Measurements from ENCODE around the gene CLDN20. TPM values are rescaled to one million over a fixed set of nuclear protein-coding genes. Genes with fewer than 3 reads are reported as not detected.
"Not testable (repeated sequence)": the region's sequence is repeated elsewhere in the genome, so short reads cannot be mapped to it uniquely, and the experiment has no call there.

CLDN20 gene
- total and polyA plus RNA-seq, 5 donors = not detected

DNA sequence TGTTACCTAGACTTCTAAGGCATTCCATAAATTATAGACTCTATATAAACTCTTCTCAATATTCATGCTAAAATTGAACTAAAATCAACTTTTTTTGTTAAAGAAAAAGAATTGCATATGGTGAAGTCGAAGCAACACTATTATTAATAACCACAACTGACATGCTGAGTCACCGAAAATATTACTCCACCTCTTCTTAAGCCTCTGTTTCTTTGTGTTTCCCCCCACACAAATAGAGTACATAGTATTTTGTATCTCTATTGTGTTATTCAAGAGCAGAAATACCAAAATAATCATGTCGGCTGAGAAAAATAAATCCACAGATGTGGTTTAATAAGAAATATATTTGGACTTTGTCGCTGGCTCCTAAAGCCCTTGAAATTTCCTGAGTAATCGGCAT, 26.7 kb downstream of the CLDN20 start:
- intact Hi-C loops (cut with DNase I) = no loop called here

DNA sequence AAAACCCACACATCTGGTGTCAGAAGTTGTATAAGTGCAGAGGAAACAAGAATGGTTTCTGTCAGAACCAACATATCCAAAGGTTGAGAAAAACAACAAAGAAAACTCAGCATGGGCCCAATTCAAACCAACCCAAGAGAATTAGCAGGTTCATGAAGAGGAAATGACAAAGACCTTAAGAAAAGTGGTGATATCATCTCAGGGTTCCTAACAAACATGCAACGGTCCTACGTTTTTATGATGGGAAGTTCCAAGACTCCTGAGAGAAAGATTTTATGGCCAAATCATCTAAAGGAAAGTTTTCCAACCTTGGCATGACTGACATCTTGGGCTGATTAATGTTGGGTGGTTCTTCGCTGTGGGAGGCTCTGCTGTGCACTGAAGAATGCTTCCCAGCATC, 27.5 kb downstream of the CLDN20 start:
- H3K9me3 ChIP-seq (ENCODE audit: control insufficient read depth, low read length) = no peaks in the 10 kb centered on the region
- no peak for DNase-seq
- 83% methylated on average over 3 of the region's 3 CpGs for WGBS
- intact Hi-C loops (cut with DNase I) = no loop called here
- H3K4me1 ChIP-seq (ENCODE audit: control insufficient read depth, insufficient read depth, low read length) = no peaks in the 10 kb centered on the region
- H3K4me3 ChIP-seq (ENCODE audit: low read length) = no peak overlapping the region
- no peak overlapping the region for H3K27ac ChIP-seq (ENCODE audit: low read length)
- no peak for ATAC-seq
- H3K27me3 ChIP-seq (ENCODE audit: control insufficient read depth, insufficient read depth) = no peaks in the 10 kb centered on the region

More for the DNA sequence above, 26.7 kb downstream of the CLDN20 start:
- no peak overlapping the region for H3K27ac ChIP-seq (ENCODE audit: low read length)
- no peaks in the 10 kb centered on the region for H3K4me1 ChIP-seq (ENCODE audit: control insufficient read depth, insufficient read depth, low read length)
- H3K27me3 ChIP-seq (ENCODE audit: control insufficient read depth, insufficient read depth) = no peaks in the 10 kb centered on the region
- H3K9me3 ChIP-seq (ENCODE audit: control insufficient read depth, low read length) = no peaks in the 10 kb centered on the region
- DNase-seq (no peak), ATAC-seq (no peak)
- WGBS = 96% methylated on average over 5 of the region's 5 CpGs
- no peak overlapping the region for H3K4me3 ChIP-seq (ENCODE audit: low read length)

DNA sequence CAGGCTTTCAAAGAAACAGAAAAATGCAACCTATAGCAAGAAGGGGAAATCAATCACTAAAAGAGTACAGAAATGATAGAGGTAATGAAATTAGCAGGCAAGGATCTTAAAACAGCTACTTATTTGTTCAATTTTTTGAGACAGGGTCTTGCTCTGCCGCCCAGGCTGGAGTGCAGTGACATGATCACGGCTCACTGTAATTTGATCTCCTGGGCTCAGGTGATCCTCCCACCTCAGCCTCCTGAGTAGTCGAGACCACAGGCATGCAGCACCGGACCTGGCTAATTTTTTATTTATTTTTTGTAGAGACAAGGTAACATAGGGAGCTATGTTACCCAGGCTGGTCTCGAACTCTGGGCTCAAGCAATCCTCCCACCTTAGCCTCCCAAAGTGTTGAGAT, 28.9 kb downstream of the CLDN20 start:
- Histone ChIP-seq H3K4me1 (ENCODE audit: control insufficient read depth, insufficient read depth, low read length) (no peaks in the 10 kb centered on the region), H3K9me3 (ENCODE audit: control insufficient read depth, low read length) (no peaks in the 10 kb centered on the region), H3K27ac (ENCODE audit: low read length) (no peak overlapping the region), H3K4me3 (ENCODE audit: low read length) (no peak overlapping the region), H3K27me3 (ENCODE audit: control insufficient read depth, insufficient read depth) (no peaks in the 10 kb centered on the region)
- intact Hi-C loops (cut with DNase I) = no loop called here
- DNase-seq (no peak), ATAC-seq (no peak)
- 73% methylated on average over 5 of the region's 5 CpGs for whole genome bisulfite sequencing

DNA sequence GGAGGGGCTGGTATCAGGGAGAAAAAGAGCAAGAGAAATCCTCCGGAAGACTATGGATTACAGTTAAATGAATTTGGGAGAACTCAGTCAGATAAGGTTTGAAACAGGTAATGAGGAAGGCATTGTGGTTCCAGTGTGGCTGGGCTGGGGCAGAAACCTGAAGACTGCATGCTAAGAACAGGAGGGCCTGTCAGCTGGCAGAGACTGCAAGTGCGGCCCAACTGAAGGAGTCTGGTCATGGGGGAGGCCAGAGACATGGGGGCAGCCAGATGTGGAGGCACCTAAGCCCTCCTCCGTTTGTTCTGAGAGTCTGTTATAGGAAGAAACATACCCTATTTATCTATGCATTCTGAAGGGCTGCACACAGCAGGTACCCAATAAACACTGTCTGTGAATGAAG, 33.9 kb downstream of the CLDN20 start:
- Histone ChIP-seq H3K4me3 (ENCODE audit: low read length) (no peak overlapping the region), H3K27ac (ENCODE audit: low read length) (no peak overlapping the region), H3K27me3 (ENCODE audit: control insufficient read depth, insufficient read depth) (no peaks in the 10 kb centered on the region), H3K9me3 (ENCODE audit: control insufficient read depth, low read length) (no peaks in the 10 kb centered on the region), H3K4me1 (ENCODE audit: control insufficient read depth, insufficient read depth, low read length) (no peaks in the 10 kb centered on the region)
- intact Hi-C loops (cut with DNase I) = no loop called here
- no peak for ATAC-seq
- 89% methylated on average over 3 of the region's 3 CpGs for WGBS
- DNase-seq = no peak

DNA sequence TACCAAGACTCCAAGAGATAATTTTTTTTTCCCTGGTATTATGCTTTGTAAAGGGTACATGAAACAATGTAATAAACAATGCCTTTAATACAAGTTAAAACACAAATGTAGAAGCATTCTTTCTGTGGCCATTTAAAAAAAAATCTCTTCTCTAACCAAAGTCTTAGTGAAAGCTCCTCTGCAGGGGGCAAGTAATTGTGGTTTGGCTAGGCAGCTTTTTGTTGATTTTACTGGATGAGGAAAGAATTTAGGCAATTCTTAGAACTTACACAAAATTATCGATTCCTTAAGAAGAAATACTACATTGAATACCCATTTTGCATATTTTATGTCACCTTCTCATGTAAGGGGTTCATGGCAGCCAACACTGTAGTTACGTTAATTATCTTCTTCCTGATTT, 38.1 kb downstream of the CLDN20 start:
- ATAC-seq (no peak), DNase-seq (no peak)
- Histone ChIP-seq H3K27me3 (ENCODE audit: control insufficient read depth, insufficient read depth) (no peaks in the 10 kb centered on the region), H3K9me3 (ENCODE audit: control insufficient read depth, low read length) (no peaks in the 10 kb centered on the region), H3K4me3 (ENCODE audit: low read length) (no peak overlapping the region), H3K27ac (ENCODE audit: low read length) (no peak overlapping the region), H3K4me1 (ENCODE audit: control insufficient read depth, insufficient read depth, low read length) (no peaks in the 10 kb centered on the region)
- WGBS = 95% methylated on average over 2 of the region's 2 CpGs
- intact Hi-C loops (cut with DNase I) = no loop called here

DNA sequence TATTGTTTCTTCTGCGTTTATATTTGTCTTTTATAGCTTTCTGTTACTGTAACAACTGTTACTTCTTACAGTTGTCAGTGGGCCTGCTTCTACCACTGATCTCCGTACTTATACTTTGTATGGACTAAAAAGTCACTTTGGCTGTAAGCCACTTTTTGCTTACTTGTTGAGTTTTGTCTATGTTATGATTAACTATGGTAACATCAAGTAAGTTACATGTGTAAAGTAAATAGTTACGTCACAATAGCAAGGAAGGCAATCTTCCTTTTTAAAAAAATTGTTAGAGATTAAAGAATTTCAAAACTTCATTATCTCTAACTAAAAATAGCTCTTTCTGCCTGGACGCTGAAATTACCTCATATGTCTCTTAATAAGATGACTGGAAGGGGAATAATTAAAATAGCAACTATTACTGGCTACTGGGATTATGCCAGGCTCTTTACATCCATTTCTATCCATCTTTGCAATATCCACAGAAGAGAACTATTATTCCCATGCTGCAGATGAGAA, 39.6 kb downstream of the CLDN20 start:
- no peak for DNase-seq
- Histone ChIP-seq H3K27ac (ENCODE audit: low read length) (no peak overlapping the region), H3K9me3 (ENCODE audit: control insufficient read depth, low read length) (no peaks in the 10 kb centered on the region), H3K4me1 (ENCODE audit: control insufficient read depth, insufficient read depth, low read length) (no peaks in the 10 kb centered on the region), H3K4me3 (ENCODE audit: low read length) (no peak overlapping the region), H3K27me3 (ENCODE audit: control insufficient read depth, insufficient read depth) (no peaks in the 10 kb centered on the region)
- 49% methylated on average over 4 of the region's 4 CpGs for WGBS
- intact Hi-C loops (cut with DNase I) = no loop called here
- ATAC-seq = no peak

DNA sequence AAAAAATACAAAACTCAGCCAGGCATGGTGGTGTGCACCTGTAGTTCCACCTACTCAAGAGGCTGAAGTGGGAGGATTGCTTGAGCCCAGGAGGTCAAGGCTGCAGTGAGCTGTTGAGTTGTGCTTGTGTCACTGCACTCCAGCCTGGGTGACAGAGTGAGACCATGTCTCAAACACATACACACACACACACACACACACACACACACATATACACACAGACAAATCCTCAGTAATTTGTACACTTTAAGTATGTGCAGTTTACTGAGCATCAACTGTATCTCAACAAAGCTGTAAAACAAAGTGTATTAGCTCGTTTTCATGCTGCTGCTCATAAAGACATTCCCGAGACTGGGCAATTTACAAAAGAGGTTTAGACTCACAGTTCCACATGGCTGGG, 43.1 kb downstream of the CLDN20 start:
- no peak for DNase-seq
- WGBS = 85% methylated on average over 2 of the region's 2 CpGs
- H3K9me3 ChIP-seq (ENCODE audit: control insufficient read depth, low read length) = no peaks in the 10 kb centered on the region
- no peak overlapping the region for H3K4me3 ChIP-seq (ENCODE audit: low read length)
- ATAC-seq = no peak
- intact Hi-C loops (cut with DNase I) = no loop called here
- H3K4me1 ChIP-seq (ENCODE audit: control insufficient read depth, insufficient read depth, low read length) = no peaks in the 10 kb centered on the region
- no peaks in the 10 kb centered on the region for H3K27me3 ChIP-seq (ENCODE audit: control insufficient read depth, insufficient read depth)
- H3K27ac ChIP-seq (ENCODE audit: low read length) = no peak overlapping the region

DNA sequence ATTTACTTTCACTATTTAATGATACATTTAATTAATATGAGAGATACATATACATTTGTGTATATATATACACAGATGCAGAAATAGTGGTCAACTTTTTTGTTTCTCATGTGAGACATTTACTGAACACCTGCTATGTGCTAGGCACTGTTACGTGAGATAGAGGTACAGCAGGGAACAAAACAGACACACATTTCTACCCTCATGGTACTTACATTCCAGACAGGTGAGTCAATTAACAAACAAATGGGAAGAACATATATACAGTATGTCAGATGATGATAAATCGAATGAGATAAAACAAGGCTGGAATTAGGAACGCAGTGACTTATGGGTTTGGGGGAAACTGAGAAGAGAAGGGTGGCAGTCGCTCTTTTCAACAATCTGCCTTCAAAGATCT, 45.3 kb downstream of the CLDN20 start:
- 82% methylated on average over 4 of the region's 4 CpGs for WGBS

DNA sequence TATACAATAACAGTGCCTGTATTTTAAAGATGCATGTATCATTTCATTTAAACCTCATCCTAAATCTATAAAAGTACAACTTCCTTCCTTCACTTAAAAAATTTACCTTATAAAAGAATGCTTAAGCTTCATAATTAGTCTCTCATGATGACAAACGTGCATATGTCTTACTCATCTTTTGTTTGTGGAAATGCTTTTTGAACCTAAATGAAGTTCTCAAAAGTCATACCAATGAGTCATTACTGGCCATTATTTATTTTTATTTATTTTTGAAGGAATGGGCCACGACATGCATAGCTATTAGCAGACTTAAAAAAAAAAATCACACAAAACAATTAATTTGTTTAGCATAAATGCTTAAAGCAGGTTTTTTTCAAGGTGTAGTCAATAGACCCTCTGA, 46.8 kb downstream of the CLDN20 start:
- Histone ChIP-seq H3K27me3 (ENCODE audit: control insufficient read depth, insufficient read depth) (no peaks in the 10 kb centered on the region), H3K4me1 (ENCODE audit: control insufficient read depth, insufficient read depth, low read length) (no peaks in the 10 kb centered on the region), H3K27ac (ENCODE audit: low read length) (no peak overlapping the region), H3K4me3 (ENCODE audit: low read length) (no peak overlapping the region), H3K9me3 (ENCODE audit: control insufficient read depth, low read length) (no peaks in the 10 kb centered on the region)
- DNase-seq (no peak), ATAC-seq (no peak)
- WGBS = 77% methylated on average over 2 of the region's 2 CpGs
- intact Hi-C loops (cut with DNase I) = loop anchor here in 1 of 4 donors (10.0 kb wide), 1 partner anchor 136 kb away; no protein-coding TSS in a partner anchor

More for the DNA sequence above, 45.3 kb downstream of the CLDN20 start:
- H3K27me3 ChIP-seq (ENCODE audit: control insufficient read depth, insufficient read depth) = no peaks in the 10 kb centered on the region
- no peaks in the 10 kb centered on the region for H3K4me1 ChIP-seq (ENCODE audit: control insufficient read depth, insufficient read depth, low read length)
- DNase-seq = no peak
- no peak overlapping the region for H3K27ac ChIP-seq (ENCODE audit: low read length)
- ATAC-seq = no peak
- no peaks in the 10 kb centered on the region for H3K9me3 ChIP-seq (ENCODE audit: control insufficient read depth, low read length)
- intact Hi-C loops (cut with DNase I) = no loop called here
- H3K4me3 ChIP-seq (ENCODE audit: low read length) = no peak overlapping the region

DNA sequence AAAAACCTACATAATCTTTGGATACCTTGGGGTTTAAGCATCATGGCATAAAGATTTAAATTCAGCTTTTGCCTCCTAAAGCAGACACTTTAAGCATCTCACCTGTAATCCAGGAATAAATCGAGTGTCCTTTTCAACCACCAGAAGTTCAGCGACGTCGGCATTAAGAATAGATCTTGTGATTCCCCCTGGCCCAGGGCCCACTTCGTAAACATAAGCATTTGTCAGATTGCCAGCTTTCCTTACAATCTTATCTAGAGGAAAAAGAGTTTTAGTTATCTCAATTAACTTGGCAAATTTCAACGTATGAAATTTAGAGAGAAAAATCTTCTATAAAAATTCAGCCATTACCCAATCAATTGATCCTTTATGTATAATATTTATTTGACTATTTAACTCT, 47.3 kb downstream of the CLDN20 start:
- H3K27ac ChIP-seq (ENCODE audit: low read length) = no peak overlapping the region
- intact Hi-C loops (cut with DNase I) = loop anchor here in 1 of 4 donors (10.0 kb wide), 1 partner anchor 136 kb away; no protein-coding TSS in a partner anchor
- no peak for ATAC-seq
- DNase-seq = no peak
- 32% methylated on average over 6 of the region's 6 CpGs for WGBS
- no peaks in the 10 kb centered on the region for H3K4me1 ChIP-seq (ENCODE audit: control insufficient read depth, insufficient read depth, low read length)
- H3K9me3 ChIP-seq (ENCODE audit: control insufficient read depth, low read length) = no peaks in the 10 kb centered on the region
- H3K27me3 ChIP-seq (ENCODE audit: control insufficient read depth, insufficient read depth) = no peaks in the 10 kb centered on the region
- no peak overlapping the region for H3K4me3 ChIP-seq (ENCODE audit: low read length)

DNA sequence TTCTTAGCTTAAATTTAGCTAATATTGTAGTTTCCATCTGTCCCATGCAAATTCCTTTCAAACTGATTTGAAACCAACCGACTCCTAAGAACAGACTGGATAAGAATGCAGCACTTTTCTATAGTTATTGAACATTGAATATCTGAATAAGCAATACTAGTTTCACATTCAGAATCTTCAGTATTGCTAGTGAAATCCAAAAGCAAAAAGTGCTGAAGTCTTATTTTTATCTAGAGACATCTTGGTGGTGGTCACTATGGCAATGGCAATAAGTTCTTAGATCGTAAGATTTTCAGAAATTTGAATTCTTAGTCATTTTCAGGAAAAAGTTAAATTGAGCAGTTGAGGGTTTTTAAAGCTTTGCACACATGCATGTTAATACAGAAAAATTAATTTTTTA, 47.8 kb downstream of the CLDN20 start:
- Histone ChIP-seq H3K9me3 (ENCODE audit: control insufficient read depth, low read length) (no peaks in the 10 kb centered on the region), H3K4me3 (ENCODE audit: low read length) (no peak overlapping the region), H3K4me1 (ENCODE audit: control insufficient read depth, insufficient read depth, low read length) (no peaks in the 10 kb centered on the region), H3K27me3 (ENCODE audit: control insufficient read depth, insufficient read depth) (no peaks in the 10 kb centered on the region), H3K27ac (ENCODE audit: low read length) (no peak overlapping the region)
- DNase-seq = no peak
- 85% methylated on average over 2 of the region's 2 CpGs for WGBS
- intact Hi-C loops (cut with DNase I) = loop anchor here in 1 of 4 donors (10.0 kb wide), 1 partner anchor 137 kb away; no protein-coding TSS in a partner anchor
- ATAC-seq = no peak

DNA sequence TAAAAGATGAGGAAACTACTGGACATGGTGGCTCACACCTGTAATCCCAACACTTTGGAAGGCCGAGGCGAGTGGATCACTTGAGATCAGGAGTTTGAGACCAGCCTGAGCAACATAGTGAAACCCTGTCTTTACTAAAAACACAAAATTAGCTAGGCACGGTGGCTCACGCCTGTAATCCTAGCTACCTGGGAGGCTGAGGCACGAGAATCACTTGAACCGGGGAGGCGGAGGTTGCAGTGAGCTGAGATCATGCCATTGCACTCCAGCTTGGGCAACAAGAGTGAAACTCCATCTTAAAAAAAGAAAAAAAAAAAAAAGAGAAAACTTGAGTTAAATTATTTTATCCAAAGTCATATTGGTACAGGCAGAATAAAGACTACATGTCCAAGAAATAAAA, 49.1 kb downstream of the CLDN20 start:
- peak in 1 of 3 donors; percentile 46 for DNase-seq
- H3K4me1 ChIP-seq (ENCODE audit: control insufficient read depth, insufficient read depth, low read length); H3K27ac ChIP-seq (ENCODE audit: low read length); H3K4me3 ChIP-seq (ENCODE audit: low read length); ATAC-seq; H3K27me3 ChIP-seq (ENCODE audit: control insufficient read depth, insufficient read depth); H3K9me3 ChIP-seq (ENCODE audit: control insufficient read depth, low read length): not testable (repeated sequence)
- intact Hi-C loops (cut with DNase I) = loop anchor here in 1 of 4 donors (10.0 kb wide), 1 partner anchor 138 kb away; no protein-coding TSS in a partner anchor
- 95% methylated on average over 7 of the region's 7 CpGs for WGBS

All from right cardiac atrium (tissue), 5 donors.